ENCODE results near the gene CBX2.
"Not testable (repeated sequence)": the region's sequence is repeated elsewhere in the genome, so short reads cannot be mapped to it uniquely, and the experiment has no call there.

CBX2 gene

DNA sequence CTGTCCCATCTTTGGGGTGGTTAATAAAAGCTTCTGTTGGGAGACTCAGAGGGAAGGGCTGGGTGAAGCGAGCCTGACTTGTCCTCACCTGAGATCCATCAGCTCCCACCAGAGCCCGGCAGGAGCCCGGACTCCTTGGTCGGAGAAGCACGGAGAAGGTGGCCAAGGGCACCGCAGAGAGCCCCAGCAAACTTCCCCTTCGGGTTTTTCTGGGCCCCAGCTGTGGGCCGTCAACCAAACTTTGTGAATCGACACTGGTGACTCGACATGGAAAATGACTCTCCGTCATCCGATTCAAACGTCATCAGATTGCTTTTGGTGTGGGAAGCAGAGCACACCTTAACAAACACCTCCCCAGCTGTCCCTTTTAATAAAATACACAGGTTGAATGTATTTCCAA lies 25.8 kb upstream of the CBX2 start:
- Histone ChIP-seq H3K4me2 (ENCODE audit: low read length) (no peak overlapping the region), H3K27ac (ENCODE audit: low read depth, low read length, poor library complexity, severe bottlenecking) (no peak overlapping the region), H4K20me1 (ENCODE audit: insufficient read depth, low read length) (no peaks in the 10 kb centered on the region), H3K27me3 (ENCODE audit: insufficient read depth, low read length) (no peaks in the 10 kb centered on the region; the same call in 1 of the 2 replicates), H3F3A (ENCODE audit: insufficient read depth, low read length) (no peaks in the 10 kb centered on the region), H3K4me3 (ENCODE audit: low read depth, low read length, poor library complexity, severe bottlenecking) (no peak overlapping the region), H3K9ac (ENCODE audit: low read length) (no peak overlapping the region), H3K9me3 (ENCODE audit: low read length) (no peaks in the 10 kb centered on the region), H3K36me3 (ENCODE audit: insufficient read depth, low read length) (no peaks in the 10 kb centered on the region), H3K4me1 (ENCODE audit: insufficient read depth, low read length, severe bottlenecking) (no peaks in the 10 kb centered on the region), H3K79me2 (ENCODE audit: insufficient read depth, low read length) (no peaks in the 10 kb centered on the region), H3K9me2 (ENCODE audit: low read depth, low read length) (no peaks in the 10 kb centered on the region), H2AFZ (ENCODE audit: low read length) (no peak overlapping the region)
- no peak for TF ChIP-seq EZH2 (IDR thresholded peaks at IDR 0.05; ENCODE audit: borderline replicate concordance, low read length)

DNA sequence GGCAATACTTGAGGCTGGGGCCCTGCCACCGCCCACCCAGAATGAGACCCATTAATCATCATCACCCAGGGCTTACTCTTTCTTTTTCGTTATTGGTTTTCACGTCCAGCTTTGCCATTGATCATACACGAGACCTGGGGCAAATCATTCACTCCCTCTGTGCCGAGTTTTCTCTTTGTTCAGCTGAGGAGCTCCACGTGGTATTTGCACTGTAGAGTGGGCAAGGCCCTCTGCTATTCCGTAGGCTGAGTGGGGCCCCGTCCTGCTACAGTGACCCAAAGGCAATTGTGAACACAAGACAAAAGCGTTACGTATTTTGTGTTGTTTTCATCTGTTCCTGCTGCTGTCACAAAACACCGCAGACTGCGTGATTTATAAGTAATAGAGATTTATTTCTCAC lies 23.6 kb upstream of the CBX2 start:
- Histone ChIP-seq H3K4me1 (ENCODE audit: insufficient read depth, low read length, severe bottlenecking) (no peaks in the 10 kb centered on the region), H3K27ac (ENCODE audit: low read depth, low read length, poor library complexity, severe bottlenecking) (no peak overlapping the region), H2AFZ (ENCODE audit: low read length) (no peak overlapping the region), H3K9me3 (ENCODE audit: low read length) (no peaks in the 10 kb centered on the region), H3K79me2 (ENCODE audit: insufficient read depth, low read length) (no peaks in the 10 kb centered on the region), H4K20me1 (ENCODE audit: insufficient read depth, low read length) (no peaks in the 10 kb centered on the region), H3K4me3 (ENCODE audit: low read depth, low read length, poor library complexity, severe bottlenecking) (no peak overlapping the region), H3K9ac (ENCODE audit: low read length) (no peak overlapping the region), H3F3A (ENCODE audit: insufficient read depth, low read length) (no peaks in the 10 kb centered on the region), H3K27me3 (ENCODE audit: insufficient read depth, low read length) (no peaks in the 10 kb centered on the region; the same call in 1 of the 2 replicates), H3K4me2 (ENCODE audit: low read length) (no peak overlapping the region), H3K9me2 (ENCODE audit: low read depth, low read length) (no peaks in the 10 kb centered on the region), H3K36me3 (ENCODE audit: insufficient read depth, low read length) (no peaks in the 10 kb centered on the region)
- TF ChIP-seq, protein P1, sequence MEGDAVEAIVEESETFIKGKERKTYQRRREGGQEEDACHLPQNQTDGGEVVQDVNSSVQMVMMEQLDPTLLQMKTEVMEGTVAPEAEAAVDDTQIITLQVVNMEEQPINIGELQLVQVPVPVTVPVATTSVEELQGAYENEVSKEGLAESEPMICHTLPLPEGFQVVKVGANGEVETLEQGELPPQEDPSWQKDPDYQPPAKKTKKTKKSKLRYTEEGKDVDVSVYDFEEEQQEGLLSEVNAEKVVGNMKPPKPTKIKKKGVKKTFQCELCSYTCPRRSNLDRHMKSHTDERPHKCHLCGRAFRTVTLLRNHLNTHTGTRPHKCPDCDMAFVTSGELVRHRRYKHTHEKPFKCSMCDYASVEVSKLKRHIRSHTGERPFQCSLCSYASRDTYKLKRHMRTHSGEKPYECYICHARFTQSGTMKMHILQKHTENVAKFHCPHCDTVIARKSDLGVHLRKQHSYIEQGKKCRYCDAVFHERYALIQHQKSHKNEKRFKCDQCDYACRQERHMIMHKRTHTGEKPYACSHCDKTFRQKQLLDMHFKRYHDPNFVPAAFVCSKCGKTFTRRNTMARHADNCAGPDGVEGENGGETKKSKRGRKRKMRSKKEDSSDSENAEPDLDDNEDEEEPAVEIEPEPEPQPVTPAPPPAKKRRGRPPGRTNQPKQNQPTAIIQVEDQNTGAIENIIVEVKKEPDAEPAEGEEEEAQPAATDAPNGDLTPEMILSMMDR (IDR thresholded peaks at IDR 0.05; ENCODE audit: low read length), result no peak
- no peak for TF ChIP-seq EZH2 (IDR thresholded peaks at IDR 0.05; ENCODE audit: borderline replicate concordance, low read length)

DNA sequence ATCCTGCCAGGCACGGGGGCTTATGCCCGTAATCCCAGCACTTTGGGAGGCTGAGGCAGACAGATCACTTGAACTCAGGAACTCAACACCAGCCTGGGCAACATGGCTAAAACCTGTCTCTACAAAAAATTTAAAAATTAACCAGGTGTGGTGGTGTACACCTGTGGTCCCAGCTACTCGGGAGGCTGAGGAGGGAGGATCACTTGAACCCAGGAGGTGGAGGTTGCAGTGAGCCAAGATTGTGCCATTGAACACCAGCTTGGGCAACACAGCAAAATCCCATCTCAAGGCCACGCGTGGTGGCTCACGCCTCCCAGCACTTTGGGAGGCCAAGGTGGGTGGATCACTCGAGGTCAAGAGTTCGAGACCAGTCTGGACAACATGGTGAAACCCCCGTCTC lies 23.0 kb upstream of the CBX2 start:
- H4K20me1 ChIP-seq (ENCODE audit: insufficient read depth, low read length); H3K27ac ChIP-seq (ENCODE audit: low read depth, low read length, poor library complexity, severe bottlenecking); H3K9ac ChIP-seq (ENCODE audit: low read length); H3K79me2 ChIP-seq (ENCODE audit: insufficient read depth, low read length); H3F3A ChIP-seq (ENCODE audit: insufficient read depth, low read length); H3K27me3 ChIP-seq (ENCODE audit: insufficient read depth, low read length); H3K36me3 ChIP-seq (ENCODE audit: insufficient read depth, low read length); H3K4me1 ChIP-seq (ENCODE audit: insufficient read depth, low read length, severe bottlenecking); H3K4me2 ChIP-seq (ENCODE audit: low read length); H3K4me3 ChIP-seq (ENCODE audit: low read depth, low read length, poor library complexity, severe bottlenecking); H3K9me2 ChIP-seq (ENCODE audit: low read depth, low read length); H2AFZ ChIP-seq (ENCODE audit: low read length); H3K9me3 ChIP-seq (ENCODE audit: low read length): not testable (repeated sequence)

DNA sequence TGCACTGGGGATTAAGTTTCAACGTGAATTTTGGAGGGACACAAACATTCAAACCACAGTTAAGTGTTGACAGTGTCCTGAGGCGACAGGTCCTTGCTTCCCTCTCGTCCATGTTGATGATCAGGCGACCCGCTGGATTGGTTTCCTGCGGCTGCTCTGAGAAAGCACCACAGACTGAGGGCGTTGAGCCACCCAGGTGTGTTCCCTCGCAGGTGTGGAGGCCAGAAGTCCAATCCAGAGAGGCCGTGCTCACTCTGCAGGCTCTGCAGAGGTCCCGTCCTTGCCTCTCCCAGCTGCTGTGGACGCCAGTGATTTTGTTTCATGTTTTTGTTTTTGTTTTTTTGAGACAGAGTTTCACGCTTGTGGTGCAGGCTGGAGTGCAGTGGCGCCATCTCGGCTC lies 22.4 kb upstream of the CBX2 start:
- no peak overlapping the region for H2AFZ ChIP-seq (ENCODE audit: low read length)
- no peaks in the 10 kb centered on the region; the same call in 1 of the 2 replicates for H3K27me3 ChIP-seq (ENCODE audit: insufficient read depth, low read length)
- H3F3A ChIP-seq (ENCODE audit: insufficient read depth, low read length), result no peaks in the 10 kb centered on the region
- no peaks in the 10 kb centered on the region for H3K9me3 ChIP-seq (ENCODE audit: low read length)
- H3K36me3 ChIP-seq (ENCODE audit: insufficient read depth, low read length), result no peaks in the 10 kb centered on the region
- no peaks in the 10 kb centered on the region for H3K9me2 ChIP-seq (ENCODE audit: low read depth, low read length)
- no peaks in the 10 kb centered on the region for H3K4me1 ChIP-seq (ENCODE audit: insufficient read depth, low read length, severe bottlenecking)
- H4K20me1 ChIP-seq (ENCODE audit: insufficient read depth, low read length), result no peaks in the 10 kb centered on the region
- H3K9ac ChIP-seq (ENCODE audit: low read length), result no peak overlapping the region
- no peak overlapping the region for H3K4me2 ChIP-seq (ENCODE audit: low read length)
- no peak overlapping the region for H3K27ac ChIP-seq (ENCODE audit: low read depth, low read length, poor library complexity, severe bottlenecking)
- no peak overlapping the region for H3K4me3 ChIP-seq (ENCODE audit: low read depth, low read length, poor library complexity, severe bottlenecking)
- TF ChIP-seq EZH2 (IDR thresholded peaks at IDR 0.05; ENCODE audit: borderline replicate concordance, low read length), result no peak
- TF ChIP-seq, protein P1 (IDR thresholded peaks at IDR 0.05; ENCODE audit: low read length), result no peak
- H3K79me2 ChIP-seq (ENCODE audit: insufficient read depth, low read length), result no peaks in the 10 kb centered on the region
